NCI-H524 (cell line): Measurements from ENCODE around the gene LGALS3.
A peak's percentile ranks its signal among the peaks of the same experiment; 100 is the strongest.

Experiments
- DNase-seq, 2 experiments: peaks; one replicate each; lab custom pipeline; 2025; lab: John Stamatoyannopoulos, UW

Gene LGALS3

GRCh38 chr14:55191203-55192053 is 62.4 kb downstream of the LGALS3 start, which contains the start of gene DLGAP5:
Gene DLGAP5, minus strand, starts transcription at chr14:55191585. Its CDS starts 2,406 bp downstream, at chr14:55189179.
- peak; percentile 100 for DNase-seq

GRCh38 chr14:55192054-55192621 is 63.1 kb downstream of the LGALS3 start:
- no peak for DNase-seq

GRCh38 chr14:55194656-55195355 is 65.8 kb downstream of the LGALS3 start:
- DNase-seq, result no peak
